ENCODE results near the gene MVP. TPM values are rescaled to one million over a fixed set of nuclear protein-coding genes. Genes with fewer than 3 reads are reported as not detected.
A peak's percentile ranks its signal among the peaks of the same experiment; 100 is the strongest.
"Not testable (repeated sequence)": the region's sequence is repeated elsewhere in the genome, so short reads cannot be mapped to it uniquely, and the experiment has no call there.

Gene MVP
- total and polyA plus RNA-seq, 2 donors (not counting 1 experiment from before 2014, with no cell fraction given): 109 to 121 TPM

DNA sequence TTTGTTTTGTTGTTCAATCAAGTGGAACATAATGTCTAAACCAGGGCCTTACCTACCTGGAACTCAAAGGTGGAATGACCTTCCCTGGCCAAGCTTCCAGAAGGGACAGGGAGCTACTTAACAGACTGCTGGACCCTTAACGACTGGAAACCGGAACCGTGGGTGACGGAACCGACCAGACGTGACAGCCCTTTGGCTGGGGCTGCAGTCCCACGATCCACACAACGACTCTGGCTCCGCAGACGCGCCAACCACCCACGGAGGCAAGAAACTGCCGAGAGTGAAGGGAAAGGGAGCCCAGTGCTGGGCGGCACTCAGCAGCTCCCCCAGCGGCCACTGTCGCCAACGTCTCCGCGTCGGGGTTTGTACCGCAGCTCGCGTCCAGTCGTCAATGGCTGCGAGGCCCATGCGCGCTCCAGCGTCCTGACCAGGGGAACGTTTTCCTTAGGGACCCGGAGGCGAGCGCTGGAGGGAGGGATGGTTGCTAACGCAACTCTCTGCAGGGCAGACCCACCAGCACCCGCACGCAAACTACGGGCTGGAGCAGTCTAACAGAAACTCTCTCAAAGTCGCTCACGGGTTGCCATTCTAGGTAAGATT, 35.3 kb upstream of the MVP start:
- TF ChIP-seq EZH2 (IDR thresholded peaks at IDR 0.05; ENCODE audit: borderline replicate concordance, insufficient read depth, low read depth, low read length, poor library complexity, severe bottlenecking): no peak
- TF ChIP-seq, protein P1, sequence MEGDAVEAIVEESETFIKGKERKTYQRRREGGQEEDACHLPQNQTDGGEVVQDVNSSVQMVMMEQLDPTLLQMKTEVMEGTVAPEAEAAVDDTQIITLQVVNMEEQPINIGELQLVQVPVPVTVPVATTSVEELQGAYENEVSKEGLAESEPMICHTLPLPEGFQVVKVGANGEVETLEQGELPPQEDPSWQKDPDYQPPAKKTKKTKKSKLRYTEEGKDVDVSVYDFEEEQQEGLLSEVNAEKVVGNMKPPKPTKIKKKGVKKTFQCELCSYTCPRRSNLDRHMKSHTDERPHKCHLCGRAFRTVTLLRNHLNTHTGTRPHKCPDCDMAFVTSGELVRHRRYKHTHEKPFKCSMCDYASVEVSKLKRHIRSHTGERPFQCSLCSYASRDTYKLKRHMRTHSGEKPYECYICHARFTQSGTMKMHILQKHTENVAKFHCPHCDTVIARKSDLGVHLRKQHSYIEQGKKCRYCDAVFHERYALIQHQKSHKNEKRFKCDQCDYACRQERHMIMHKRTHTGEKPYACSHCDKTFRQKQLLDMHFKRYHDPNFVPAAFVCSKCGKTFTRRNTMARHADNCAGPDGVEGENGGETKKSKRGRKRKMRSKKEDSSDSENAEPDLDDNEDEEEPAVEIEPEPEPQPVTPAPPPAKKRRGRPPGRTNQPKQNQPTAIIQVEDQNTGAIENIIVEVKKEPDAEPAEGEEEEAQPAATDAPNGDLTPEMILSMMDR (IDR thresholded peaks at IDR 0.05): peak; percentile 81
- Mint-ChIP-seq H3K4me1 (peaks cover 15% of the 10 kb centered on the region), H3K9me3 (ENCODE audit: insufficient read depth) (no peaks in the 10 kb centered on the region), H3K27me3 (no peaks in the 10 kb centered on the region), H3K27ac (peak overlapping the region; percentile 50), H3K4me3 (peak overlapping the region; percentile 81)
- Histone ChIP-seq H3K4me2 (replicated peaks; ENCODE audit: low read depth, low read length, poor library complexity, severe bottlenecking) (peak overlapping the region; percentile 76), H3K36me3 (replicated peaks in 1 of 2; ENCODE audit: control extremely low read depth in 1 of 2, control insufficient read depth in 1 of 2, extremely low read depth in 1 of 2, insufficient read depth in 2 of 2, low read length in 1 of 2) (no peaks in the 10 kb centered on the region), H3K9ac (ENCODE audit: low read length) (peak overlapping the region; percentile 42), H3K27ac (ENCODE audit: low read length in 2 of 2) (no peak overlapping the region), H3K27me3 (replicated peaks in 1 of 4; ENCODE audit: control extremely low read depth in 1 of 4, control insufficient read depth in 3 of 4, insufficient read depth in 4 of 4, low read length in 3 of 4) (no peaks in the 10 kb centered on the region), H2AFZ (ENCODE audit: insufficient read depth, low read depth, low read length, poor library complexity, severe bottlenecking) (peak overlapping the region; percentile 67), H3K79me2 (ENCODE audit: control insufficient read depth, insufficient read depth, low read length) (no peaks in the 10 kb centered on the region), H3K9me3 (ENCODE audit: control extremely low read depth in 1 of 3, control insufficient read depth in 2 of 3, insufficient read depth in 1 of 3, low read length in 2 of 3) (no peaks in the 10 kb centered on the region), H3K4me3 (ENCODE audit: control extremely low read depth in 1 of 5, extremely low read depth in 1 of 5, insufficient read depth in 1 of 5, low read depth in 2 of 5, low read length in 4 of 5) (peak overlapping the region in 4 of 5 experiments; percentile 4 to 49 (median 25)), H4K20me1 (ENCODE audit: control insufficient read depth, insufficient read depth, low read length, poor library complexity, severe bottlenecking) (no peaks in the 10 kb centered on the region), H3K4me1 (ENCODE audit: control insufficient read depth in 2 of 2, insufficient read depth in 2 of 2, low read length in 2 of 2) (peaks cover 13 to 23% of the 10 kb centered on the region in 2 donors)
- peak; percentile 95 for ATAC-seq (ENCODE audit: low read depth)
- intact Hi-C loops (cut with micrococcal nuclease): no loop called here
- 22% methylated on average over 33 of the region's 38 CpGs for WGBS (ENCODE audit: insufficient coverage)
- CTCF ChIA-PET: interaction anchor here (0.7 to 3.1 kb wide), 29 partner anchors 9 to 247 kb away, joined by 3 to 24 read pairs (median 5); partner anchors contain the start of genes C16orf54 and PAGR1
- peak; percentile 78 for DNase-seq
- POLR2A ChIA-PET: interaction anchor here (0.6 kb wide), 1 partner anchor 39 kb away, joined by 3 read pairs; the partner anchor contains the start of gene C16orf54

- CTCF ChIA-PET: interaction anchor here (0.9 to 3.1 kb wide), 5 partner anchors 29 to 87 kb away, joined by 3 to 20 read pairs (median 3); partner anchors contain the start of gene PAGR1
- not testable (repeated sequence) for ATAC-seq (ENCODE audit: low read depth); H3K27me3 ChIP-seq (replicated peaks in 1 of 4; ENCODE audit: control extremely low read depth in 1 of 4, control insufficient read depth in 3 of 4, insufficient read depth in 4 of 4, low read length in 3 of 4)
Measured at GRCh38 chr16:29787155-29787554, 33.1 kb upstream of the MVP start.

More at GRCh38 chr16:29787155-29787554, 33.1 kb upstream of the MVP start:
- intact Hi-C loops (cut with micrococcal nuclease); H3K27ac Mint-ChIP-seq; H4K20me1 ChIP-seq (ENCODE audit: control insufficient read depth, insufficient read depth, low read length, poor library complexity, severe bottlenecking); H3K27me3 Mint-ChIP-seq; H3K4me2 ChIP-seq (replicated peaks; ENCODE audit: low read depth, low read length, poor library complexity, severe bottlenecking); H3K27ac ChIP-seq (ENCODE audit: low read length in 2 of 2); H3K9me3 Mint-ChIP-seq (ENCODE audit: insufficient read depth); H2AFZ ChIP-seq (ENCODE audit: insufficient read depth, low read depth, low read length, poor library complexity, severe bottlenecking); H3K4me3 Mint-ChIP-seq; H3K9ac ChIP-seq (ENCODE audit: low read length); H3K36me3 ChIP-seq (replicated peaks in 1 of 2; ENCODE audit: control extremely low read depth in 1 of 2, control insufficient read depth in 1 of 2, extremely low read depth in 1 of 2, insufficient read depth in 2 of 2, low read length in 1 of 2); H3K9me3 ChIP-seq (ENCODE audit: control extremely low read depth in 1 of 3, control insufficient read depth in 2 of 3, insufficient read depth in 1 of 3, low read length in 2 of 3); DNase-seq; H3K4me3 ChIP-seq (ENCODE audit: control extremely low read depth in 1 of 5, extremely low read depth in 1 of 5, insufficient read depth in 1 of 5, low read depth in 2 of 5, low read length in 4 of 5): not testable (repeated sequence)
- POLR2A ChIA-PET: interaction anchor here (0.6 kb wide), 1 partner anchor 17 kb away, joined by 4 read pairs; no protein-coding TSS in a partner anchor
- WGBS (ENCODE audit: insufficient coverage): 84% methylated on average over 4 of the region's 4 CpGs
- Histone ChIP-seq H3K79me2 (ENCODE audit: control insufficient read depth, insufficient read depth, low read length) (peaks cover 16% of the 10 kb centered on the region), H3K4me1 (ENCODE audit: control insufficient read depth in 2 of 2, insufficient read depth in 2 of 2, low read length in 2 of 2) (peaks cover 25 to 38% of the 10 kb centered on the region in 2 donors)
- peaks cover 34% of the 10 kb centered on the region for H3K4me1 Mint-ChIP-seq

Data from B cell (primary cell).